Bronchial epithelial cell (primary cell): Measurements from ENCODE around the gene GPR37. TPM values are rescaled to one million over a fixed set of nuclear protein-coding genes. Genes with fewer than 3 reads are reported as not detected.
A peak's percentile ranks its signal among the peaks of the same experiment; 100 is the strongest.

Experiments used
- DNase-seq: peaks from one replicate; pipeline ENCODE4 v3.0.0-alpha.2; 2010; ENCODE audit warnings: low read depth
- FAIRE-seq: peaks from 2 replicates; lab custom pipeline; 2011; peaks lifted over from hg19 to GRCh38; lab: Jason Lieb, UNC
- H3K27me3 ChIP-seq: 2 replicates; pipeline ENCODE4 v1.5.1; 2011; ENCODE audit warnings: low read length; ENCODE audit not compliant: control insufficient read depth, insufficient read depth
- H3K36me3 ChIP-seq: 2 replicates; pipeline ENCODE4 v1.5.1; 2011; ENCODE audit warnings: low read length; ENCODE audit not compliant: control insufficient read depth, insufficient read depth
- H3K4me3 ChIP-seq: 2 replicates; pipeline ENCODE4 v1.5.1; 2011; ENCODE audit warnings: mild to moderate bottlenecking, low read depth, low read length, control low read depth
- total RNA-seq: library from RNA; depleted of rRNA; stranded (reverse); fragments of >200 nt; gene quantifications from 2 replicates; pipeline ENCODE4 v1.2.1, GENCODE V29; 2014
- TF ChIP-seq, protein P1 (sequence below): IDR thresholded peaks from 2 replicates; pipeline ENCODE4 v1.5.1; 2011; ENCODE audit warnings: mild to moderate bottlenecking, moderate library complexity, low read length, control low read depth, inconsistent platforms; ENCODE audit not compliant: insufficient read depth, severe bottlenecking

GPR37 gene
- total RNA-seq, 1 donor from 2014 or later = 1.6 TPM

DNA sequence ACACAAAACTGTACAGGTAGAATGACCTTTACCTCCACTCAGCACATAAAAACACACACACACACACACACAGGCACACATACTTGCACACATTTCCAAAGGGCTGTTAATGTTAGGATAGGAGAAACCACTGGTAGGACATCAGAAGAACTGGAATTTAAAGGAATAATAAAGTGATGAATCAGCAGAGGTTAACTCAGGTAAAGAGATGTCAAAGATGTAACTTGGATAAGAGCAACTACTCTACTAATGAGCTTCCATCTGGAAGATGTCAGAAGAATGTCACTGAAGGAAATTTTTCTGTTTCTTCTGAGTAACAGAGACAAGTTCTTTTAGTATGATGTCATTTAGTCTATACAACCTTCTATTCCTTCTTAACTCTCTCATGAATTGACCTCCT is 26.4 kb upstream of the GPR37 start:
- H3K36me3 ChIP-seq = no peaks in the 10 kb centered on the region
- no peak overlapping the region for H3K4me3 ChIP-seq
- TF ChIP-seq, protein P1, sequence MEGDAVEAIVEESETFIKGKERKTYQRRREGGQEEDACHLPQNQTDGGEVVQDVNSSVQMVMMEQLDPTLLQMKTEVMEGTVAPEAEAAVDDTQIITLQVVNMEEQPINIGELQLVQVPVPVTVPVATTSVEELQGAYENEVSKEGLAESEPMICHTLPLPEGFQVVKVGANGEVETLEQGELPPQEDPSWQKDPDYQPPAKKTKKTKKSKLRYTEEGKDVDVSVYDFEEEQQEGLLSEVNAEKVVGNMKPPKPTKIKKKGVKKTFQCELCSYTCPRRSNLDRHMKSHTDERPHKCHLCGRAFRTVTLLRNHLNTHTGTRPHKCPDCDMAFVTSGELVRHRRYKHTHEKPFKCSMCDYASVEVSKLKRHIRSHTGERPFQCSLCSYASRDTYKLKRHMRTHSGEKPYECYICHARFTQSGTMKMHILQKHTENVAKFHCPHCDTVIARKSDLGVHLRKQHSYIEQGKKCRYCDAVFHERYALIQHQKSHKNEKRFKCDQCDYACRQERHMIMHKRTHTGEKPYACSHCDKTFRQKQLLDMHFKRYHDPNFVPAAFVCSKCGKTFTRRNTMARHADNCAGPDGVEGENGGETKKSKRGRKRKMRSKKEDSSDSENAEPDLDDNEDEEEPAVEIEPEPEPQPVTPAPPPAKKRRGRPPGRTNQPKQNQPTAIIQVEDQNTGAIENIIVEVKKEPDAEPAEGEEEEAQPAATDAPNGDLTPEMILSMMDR = no peak
- FAIRE-seq (no peak), DNase-seq (no peak)
- H3K27me3 ChIP-seq = no peaks in the 10 kb centered on the region

DNA sequence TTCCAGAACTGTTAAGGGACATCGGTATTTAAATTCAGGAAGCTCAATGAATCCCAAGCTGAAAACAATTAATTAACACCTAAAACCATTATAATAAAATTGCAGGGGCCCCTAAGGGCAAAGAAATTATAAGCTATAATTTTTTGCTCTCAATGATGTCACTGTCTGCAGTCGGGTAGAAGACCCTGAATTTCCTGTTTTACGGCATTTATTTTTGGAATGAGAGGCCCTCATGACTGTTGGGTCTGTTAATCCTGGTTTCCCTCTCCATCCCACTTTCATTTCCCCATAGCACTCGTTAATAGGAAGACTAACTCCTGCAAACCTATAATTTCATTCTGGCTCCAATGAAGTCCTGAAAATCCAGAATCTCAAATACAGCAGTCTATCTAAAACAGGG is 25.8 kb upstream of the GPR37 start:
- TF ChIP-seq, protein P1 = no peak
- DNase-seq (no peak), FAIRE-seq (no peak)
- Histone ChIP-seq H3K36me3 (no peaks in the 10 kb centered on the region), H3K27me3 (no peaks in the 10 kb centered on the region), H3K4me3 (no peak overlapping the region)

DNA sequence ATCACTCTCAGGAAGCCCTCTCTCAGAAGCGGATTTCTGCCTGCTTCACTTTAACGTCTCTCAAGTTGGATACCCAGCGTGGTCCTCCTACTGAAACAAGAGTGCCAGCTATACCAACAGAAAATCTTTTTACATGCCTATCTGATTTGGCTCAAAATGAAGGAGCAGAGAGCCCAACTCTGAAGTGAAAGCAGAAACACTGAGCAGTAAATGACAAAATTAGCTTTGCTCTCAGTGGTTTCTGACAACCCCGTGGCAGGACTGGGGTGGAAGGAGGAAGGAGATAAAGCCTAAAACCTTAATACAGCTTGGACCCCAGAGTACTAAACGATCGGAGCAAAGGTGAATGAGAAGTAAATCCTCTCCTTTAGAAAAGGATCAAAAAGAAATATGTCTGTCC is 25.1 kb upstream of the GPR37 start:
- Histone ChIP-seq H3K36me3 (no peaks in the 10 kb centered on the region), H3K27me3 (no peaks in the 10 kb centered on the region), H3K4me3 (no peak overlapping the region)
- DNase-seq (no peak), FAIRE-seq (no peak)
- TF ChIP-seq, protein P1 = no peak

DNA sequence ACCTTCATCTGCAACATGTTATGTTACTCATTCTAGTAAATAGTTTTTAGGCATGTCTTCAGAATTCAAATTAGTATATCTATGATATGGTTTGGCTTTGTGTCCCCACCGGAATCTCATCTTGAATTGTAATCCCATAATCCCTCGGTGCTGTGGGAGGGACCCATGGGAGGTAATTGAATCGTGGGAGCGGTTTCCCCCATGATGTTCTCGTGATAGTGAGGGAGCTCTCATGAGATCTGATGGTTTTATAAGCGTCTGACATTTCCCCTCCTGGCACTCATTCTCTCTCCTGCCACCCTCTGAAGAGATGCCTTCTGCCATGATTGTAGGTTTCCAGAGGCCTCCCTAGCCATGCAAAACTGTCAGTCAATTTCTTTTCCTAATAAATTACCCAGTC is 20.4 kb upstream of the GPR37 start:
- Histone ChIP-seq H3K4me3 (no peak overlapping the region), H3K36me3 (no peaks in the 10 kb centered on the region), H3K27me3 (no peaks in the 10 kb centered on the region)
- no peak for DNase-seq
- no peak for FAIRE-seq
- TF ChIP-seq, protein P1 = no peak

DNA sequence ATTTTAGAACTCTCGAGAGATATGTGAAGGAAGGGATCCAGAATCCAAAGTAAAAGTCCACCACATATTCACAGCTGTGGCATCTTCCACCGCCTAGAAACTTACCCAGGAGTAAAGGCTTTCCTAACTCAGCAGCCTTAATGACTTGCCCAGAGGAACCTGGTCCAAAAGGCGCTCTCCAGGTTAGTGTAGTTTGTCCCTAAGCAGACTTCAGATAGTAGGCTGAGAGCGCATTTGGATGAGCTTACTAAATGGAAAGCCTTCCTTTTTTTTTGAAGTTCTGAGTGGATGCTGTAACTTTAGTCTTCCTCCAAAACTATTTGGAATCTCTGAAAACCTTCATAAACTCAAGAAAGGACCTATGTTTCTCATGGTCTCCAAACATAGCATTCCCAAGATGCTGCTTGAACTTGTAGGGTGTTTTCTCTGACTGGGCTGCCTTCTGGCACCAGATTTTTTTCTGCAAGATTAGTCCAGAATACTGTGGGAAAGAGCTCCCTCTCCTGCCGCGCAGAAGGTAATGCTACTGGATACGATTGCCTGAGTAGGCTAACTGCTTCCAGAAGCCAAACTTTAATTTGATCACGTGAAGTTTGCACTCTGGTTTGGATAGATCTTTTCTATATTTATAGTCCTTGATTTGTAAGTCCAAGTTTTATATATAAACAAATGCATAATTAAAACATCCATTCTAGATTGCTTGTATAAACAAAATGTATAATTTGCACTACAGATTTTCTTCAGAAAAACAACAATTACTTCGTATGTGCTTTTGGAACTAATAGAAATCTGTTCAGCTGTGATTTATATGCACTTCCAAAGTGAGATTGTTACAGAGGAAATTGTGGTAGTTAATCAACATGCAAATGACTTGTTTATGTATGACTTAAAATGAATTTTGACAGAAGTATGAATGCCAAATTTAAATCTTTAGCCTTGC is 19.6 kb upstream of the GPR37 start:
- TF ChIP-seq, protein P1 = peak; percentile 83
- no peak overlapping the region for H3K4me3 ChIP-seq
- DNase-seq (peak; percentile 54), FAIRE-seq (no peak)
- H3K36me3 ChIP-seq = no peaks in the 10 kb centered on the region
- H3K27me3 ChIP-seq = no peaks in the 10 kb centered on the region
